HG03354 (cell line): ENCODE results near the gene AMFR.

Experiments
- ATAC-seq: cut with Tn5 transposase; IDR thresholded peaks from one replicate; pipeline ENCODE4 v1.9.1; 2021; ENCODE audit warnings: mild to moderate bottlenecking; ENCODE audit not compliant: unreplicated experiment, poor library complexity, severe bottlenecking

AMFR gene

DNA sequence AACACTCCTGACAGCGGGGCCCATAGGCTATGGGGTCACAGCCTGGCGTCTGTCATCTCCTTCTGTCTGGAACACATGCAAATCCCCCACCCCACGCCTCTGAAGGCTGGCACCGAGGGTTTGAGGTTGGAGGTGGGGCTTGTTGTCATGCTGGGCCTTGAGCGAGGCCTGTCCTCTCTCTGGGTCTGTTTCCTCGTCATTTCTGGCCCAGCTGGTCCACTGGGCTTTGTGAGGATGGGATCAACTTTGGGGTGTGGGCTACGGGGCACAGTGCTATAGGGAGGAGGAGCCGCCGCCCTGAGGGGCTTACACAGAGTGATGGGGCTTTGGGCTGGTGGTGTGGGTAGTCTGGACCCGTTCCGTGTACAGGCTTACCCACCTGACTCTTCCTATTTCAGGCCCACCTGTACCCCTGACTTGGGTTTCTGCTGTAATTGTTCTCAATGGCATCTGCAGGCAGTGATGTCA is 87.5 kb downstream of the AMFR start:
- ATAC-seq: no peak

DNA sequence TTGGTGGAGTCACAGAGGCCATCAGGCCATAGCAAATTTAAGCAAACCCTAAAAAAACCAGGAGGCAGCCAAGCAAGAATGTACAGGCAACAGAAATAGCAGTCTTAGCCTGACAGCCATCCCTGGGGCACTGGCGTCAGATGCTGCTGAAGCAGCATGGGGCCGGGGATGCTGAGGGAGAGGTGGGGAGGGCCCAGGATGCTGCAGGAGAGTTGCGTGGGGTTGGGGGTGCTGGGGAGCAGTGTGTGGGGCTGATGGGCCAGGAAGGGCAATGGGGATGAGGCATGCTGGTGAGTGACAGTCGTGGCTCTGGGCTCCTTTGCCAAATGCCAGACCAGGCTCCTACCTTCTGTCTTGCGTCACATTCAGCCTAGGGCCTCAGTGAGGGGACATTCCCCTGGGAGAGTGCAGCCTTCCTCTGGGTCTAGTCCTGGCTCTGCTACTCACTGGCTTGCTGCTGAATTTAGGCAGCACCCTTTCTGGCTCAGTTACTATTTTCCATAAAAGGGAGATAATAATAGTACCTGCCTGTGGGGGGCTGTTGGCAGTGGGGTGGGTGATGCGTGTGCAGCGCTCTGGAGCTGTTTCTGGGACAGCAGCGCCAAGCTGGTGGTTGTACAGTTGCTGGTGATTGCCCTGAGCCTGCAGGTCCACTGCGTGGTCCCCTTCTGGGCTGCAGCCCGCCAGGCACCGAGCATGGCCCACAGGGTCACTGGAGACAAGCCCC is 88.1 kb downstream of the AMFR start:
- no peak for ATAC-seq

GRCh38 chr16:56336711-56337110 is 88.6 kb downstream of the AMFR start:
- no peak for ATAC-seq

GRCh38 chr16:56336071-56336688 is 89.2 kb downstream of the AMFR start:
- ATAC-seq: no peak

GRCh38 chr16:56334761-56335160 is 90.6 kb downstream of the AMFR start:
- no peak for ATAC-seq

- ATAC-seq: no peak
Observed at GRCh38 chr16:56332464-56333079, 92.8 kb downstream of the AMFR start.

- ATAC-seq: no peak
Observed at GRCh38 chr16:56331915-56332314, 93.4 kb downstream of the AMFR start.

DNA sequence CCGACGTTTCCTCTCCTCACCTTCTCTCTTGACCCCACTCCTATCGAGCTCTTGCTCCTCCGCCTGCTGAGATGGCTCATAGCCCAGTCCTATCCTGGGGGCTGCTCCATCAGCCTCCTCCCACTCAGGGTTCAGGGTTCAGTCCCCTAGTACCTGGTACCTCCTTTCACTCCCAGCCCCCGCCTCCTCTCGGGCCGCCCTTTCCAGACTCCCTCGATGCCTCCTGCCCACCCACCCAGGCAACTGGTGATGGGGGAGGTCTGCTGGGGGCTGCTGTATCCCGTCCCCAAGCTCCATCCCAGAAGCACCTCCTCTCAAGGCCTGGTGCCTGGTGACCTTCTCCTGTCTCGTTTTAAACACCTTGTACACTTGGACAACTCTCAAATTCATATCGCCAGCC is 93.9 kb downstream of the AMFR start:
- ATAC-seq: no peak

GRCh38 chr16:56330476-56330875 is 94.9 kb downstream of the AMFR start:
- ATAC-seq: no peak

- ATAC-seq: no peak
Observed at GRCh38 chr16:56329887-56330286, 95.5 kb downstream of the AMFR start.

GRCh38 chr16:56328276-56329022 is 96.9 kb downstream of the AMFR start:
- no peak for ATAC-seq

DNA sequence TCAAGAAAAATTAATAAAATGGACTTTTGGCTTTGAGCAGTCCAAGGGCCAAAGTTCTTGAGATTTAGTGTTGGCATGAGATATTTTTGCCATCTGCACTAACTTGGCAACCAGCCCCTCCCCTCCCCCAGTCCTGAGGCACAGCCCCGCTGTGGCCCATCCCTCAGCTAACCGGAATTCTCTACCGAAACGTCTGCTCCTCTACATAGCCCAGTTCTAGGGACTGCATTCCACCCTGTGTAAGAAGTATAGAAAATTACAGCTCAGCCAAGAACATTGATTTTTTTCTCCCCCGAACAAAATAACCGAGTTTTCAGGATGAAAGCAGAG is 97.5 kb downstream of the AMFR start:
- ATAC-seq: no peak

- ATAC-seq: no peak
Observed at GRCh38 chr16:56327071-56327928, 98.0 kb downstream of the AMFR start.

- no peak for ATAC-seq
Observed at GRCh38 chr16:56325956-56326355, 99.4 kb downstream of the AMFR start.

GRCh38 chr16:56324406-56324805 is 100.9 kb downstream of the AMFR start:
- no peak for ATAC-seq

DNA sequence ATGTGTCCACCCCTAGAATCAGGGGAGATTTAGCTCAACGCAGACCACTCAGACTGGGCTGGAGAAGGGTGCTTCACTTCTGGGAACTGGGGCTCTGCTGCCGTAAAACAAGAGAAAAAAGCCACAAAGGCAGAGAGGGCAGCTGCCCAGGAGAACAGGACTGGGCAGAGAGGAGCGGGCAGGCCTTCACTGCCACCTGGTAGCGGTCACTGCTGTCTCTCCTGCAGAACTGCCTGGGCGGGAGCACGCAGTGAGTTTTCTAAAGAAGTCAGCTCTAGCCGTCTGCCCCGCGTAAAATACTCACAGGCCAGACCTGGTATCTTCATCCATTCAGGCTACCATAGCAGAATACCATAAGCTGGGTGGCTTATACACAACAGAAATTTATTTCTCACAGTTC is 103.8 kb downstream of the AMFR start:
- ATAC-seq: no peak

GRCh38 chr16:56320811-56321558 is 104.4 kb downstream of the AMFR start:
- no peak for ATAC-seq

GRCh38 chr16:56320056-56320455 is 105.3 kb downstream of the AMFR start:
- no peak for ATAC-seq

GRCh38 chr16:56319376-56319775 is 106.0 kb downstream of the AMFR start:
- no peak for ATAC-seq
